ENCODE measurements around the gene ZCCHC3.

GRCh38 chr20:347317-347639 is 49.9 kb downstream of the ZCCHC3 start:
- TF ChIP-seq POLR2A (IDR thresholded peaks at IDR 0.05) (no peak), CTCF (IDR thresholded peaks at IDR 0.05) (no peak)
